OCI-LY1 (cell line): ENCODE results near the gene MFNG.

Experiments used
- H2AFZ ChIP-seq: fragments of 200-600 bp; sonication (generic), shearing (Covaris generic); 2 replicates; pipeline ENCODE4 v1.6.0; 2014; ENCODE audit warnings: antibody characterized with exemption, mild to moderate bottlenecking, low read length
- H3F3A ChIP-seq: fragments of 200-600 bp; sonication (generic), shearing (Covaris generic); 2 replicates; pipeline ENCODE4 v1.6.0; 2014; ENCODE audit warnings: mild to moderate bottlenecking, antibody characterized with exemption, low read length, moderate library complexity; ENCODE audit not compliant: insufficient read depth
- H3K27ac ChIP-seq: fragments of 200-600 bp; sonication (generic); 2 replicates; pipeline ENCODE4 v1.5.1; 2014; ENCODE audit warnings: low read length, mixed run types, mild to moderate bottlenecking, low read depth; ENCODE audit not compliant: poor library complexity, severe bottlenecking
- H3K27me3 ChIP-seq: fragments of 200-600 bp; sonication (generic); 2 replicates; pipeline ENCODE4 v1.6.0; 2014; ENCODE audit warnings: antibody characterized with exemption, mild to moderate bottlenecking, low read length, moderate library complexity; ENCODE audit not compliant: insufficient read depth
- H3K36me3 ChIP-seq: fragments of 200-600 bp; sonication (generic); 2 replicates; pipeline ENCODE4 v1.6.1; 2014; ENCODE audit warnings: mild to moderate bottlenecking, antibody characterized with exemption, low read length, moderate library complexity, mixed read lengths; ENCODE audit not compliant: insufficient read depth
- H3K4me1 ChIP-seq: fragments of 200-600 bp; sonication (generic); 2 replicates; pipeline ENCODE4 v1.5.1; 2014; ENCODE audit warnings: mild to moderate bottlenecking, low read length, moderate library complexity; ENCODE audit not compliant: insufficient read depth, severe bottlenecking
- H3K4me2 ChIP-seq: fragments of 200-600 bp; sonication (generic), shearing (Covaris generic); 2 replicates; pipeline ENCODE4 v1.6.1; 2014; ENCODE audit warnings: low read length
- H3K4me3 ChIP-seq: fragments of 200-600 bp; sonication (generic); 2 replicates; pipeline ENCODE4 v1.5.1; 2014; ENCODE audit warnings: low read length, low read depth, mild to moderate bottlenecking, mixed read lengths; ENCODE audit not compliant: poor library complexity, severe bottlenecking
- H3K79me2 ChIP-seq: fragments of 200-600 bp; shearing (Covaris generic); 2 replicates; pipeline ENCODE4 v1.6.1; 2016; ENCODE audit warnings: mixed run types, low read length, mixed read lengths; ENCODE audit not compliant: insufficient read depth
- H3K9ac ChIP-seq: fragments of 200-600 bp; sonication (generic), shearing (Covaris generic); 2 replicates; pipeline ENCODE4 v1.6.1; 2014; ENCODE audit warnings: mild to moderate bottlenecking, low read length, mixed read lengths
- H3K9me2 ChIP-seq: fragments of 200-600 bp; sonication (generic), shearing (Covaris generic); 2 replicates; pipeline ENCODE4 v1.6.1; 2014; ENCODE audit warnings: low read depth, mild to moderate bottlenecking, low read length, mixed read lengths
- H3K9me3 ChIP-seq: fragments of 200-600 bp; shearing (Covaris generic); 2 replicates; pipeline ENCODE4 v1.6.1; 2014; ENCODE audit warnings: low read length, mixed read lengths
- H4K20me1 ChIP-seq: fragments of 200-600 bp; sonication (generic), shearing (Covaris generic); 2 replicates; pipeline ENCODE4 v1.6.0; 2016; ENCODE audit warnings: mild to moderate bottlenecking, low read length; ENCODE audit not compliant: insufficient read depth
- CTCF ChIP-seq: fragments of 200-600 bp; sonication (generic), shearing (Covaris generic); IDR thresholded peaks from 2 replicates; pipeline ENCODE4 v1.5.1; 2017; ENCODE audit warnings: mild to moderate bottlenecking, antibody characterized with exemption, low read length, moderate library complexity, mixed read lengths
- EZH2 ChIP-seq: fragments of 200-600 bp; sonication (generic), shearing (Covaris generic); IDR thresholded peaks from 2 replicates; pipeline ENCODE4 v1.8.0; 2017; ENCODE audit warnings: borderline replicate concordance, mixed run types, mild to moderate bottlenecking, antibody characterized with exemption, low read length, moderate library complexity, mixed read lengths

The MFNG gene

DNA sequence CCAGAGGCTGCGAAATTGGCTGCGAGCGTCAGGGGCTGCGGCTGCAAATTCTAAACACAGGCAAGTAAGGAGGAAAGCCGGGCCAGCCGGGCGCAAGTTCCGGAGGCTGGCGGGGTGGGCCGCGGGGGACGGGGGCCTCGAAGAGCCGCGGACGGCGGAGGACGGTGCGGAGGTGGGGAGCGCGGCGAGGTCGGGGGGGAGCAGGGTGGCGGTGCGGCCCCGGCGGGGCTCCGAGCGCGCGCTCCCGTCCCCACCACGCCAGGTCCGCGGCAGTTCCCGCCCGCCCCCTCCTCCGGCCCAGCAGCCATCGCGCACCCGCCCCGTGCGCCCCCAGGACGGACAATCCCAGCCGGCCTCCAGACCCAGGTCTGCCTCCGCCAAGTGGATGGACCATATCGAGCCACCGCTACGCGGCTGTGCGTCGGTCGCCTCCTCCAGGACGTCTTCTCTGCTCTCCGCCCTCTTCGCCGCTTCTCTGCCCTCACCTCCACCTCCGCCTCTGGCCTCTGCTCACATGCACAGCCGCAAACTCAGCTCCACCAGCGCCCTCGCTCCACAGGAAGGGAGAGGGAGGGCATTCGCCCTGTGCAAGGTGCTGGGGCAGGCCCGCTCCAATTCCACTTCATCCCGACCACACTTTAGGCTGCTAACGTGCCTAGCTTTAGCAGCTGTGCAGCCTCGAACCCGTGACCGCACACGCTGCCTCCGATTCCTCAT, 66.1 kb downstream of the MFNG start:
- no peak for TF ChIP-seq CTCF
- TF ChIP-seq EZH2: no peak
- Histone ChIP-seq H3K9me3 (no peaks in the 10 kb centered on the region), H3K4me3 (no peak overlapping the region), H3K4me1 (no peaks in the 10 kb centered on the region), H3K27me3 (peaks cover 12% of the 10 kb centered on the region; the same call in 1 of the 2 replicates), H3K27ac (no peak overlapping the region), H3F3A (no peaks in the 10 kb centered on the region), H3K9ac (no peak overlapping the region), H3K36me3 (no peaks in the 10 kb centered on the region), H2AFZ (no peak overlapping the region), H4K20me1 (no peaks in the 10 kb centered on the region), H3K9me2 (no peaks in the 10 kb centered on the region), H3K79me2 (no peaks in the 10 kb centered on the region), H3K4me2 (no peak overlapping the region)

DNA sequence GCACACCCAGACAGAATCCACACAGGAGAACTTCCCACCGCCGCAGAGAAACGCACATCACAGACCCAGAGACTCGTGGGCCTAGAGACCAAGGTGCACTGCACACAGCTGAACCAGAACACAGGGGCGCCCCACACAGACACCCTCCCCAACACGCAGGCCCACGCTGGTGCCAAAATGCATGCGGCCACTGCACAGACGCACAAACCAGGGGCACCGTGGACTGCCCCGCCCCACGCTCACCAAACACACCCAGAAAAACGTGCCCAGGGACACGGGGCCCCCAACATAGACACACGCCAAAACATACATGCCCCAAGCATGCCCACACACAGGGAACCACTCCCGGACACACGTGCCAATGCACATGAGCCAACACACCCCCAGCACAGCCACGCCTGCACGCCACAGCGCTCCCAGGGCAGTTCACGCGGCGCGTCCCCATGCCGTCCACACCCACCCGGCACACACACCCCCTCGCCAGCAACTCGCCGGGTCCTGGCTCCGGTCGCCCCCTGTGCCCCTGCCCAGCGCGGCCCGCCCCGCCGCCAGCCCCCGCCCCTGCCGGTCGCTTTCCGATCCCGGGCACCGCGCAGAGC, 66.7 kb downstream of the MFNG start:
- H3K4me2 ChIP-seq: no peak overlapping the region
- H4K20me1 ChIP-seq: no peaks in the 10 kb centered on the region
- no peaks in the 10 kb centered on the region for H3F3A ChIP-seq
- TF ChIP-seq EZH2 (no peak), CTCF (no peak)
- H3K79me2 ChIP-seq: no peaks in the 10 kb centered on the region
- no peak overlapping the region for H3K27ac ChIP-seq
- H3K4me3 ChIP-seq: no peak overlapping the region
- H3K36me3 ChIP-seq: no peaks in the 10 kb centered on the region
- no peak overlapping the region for H2AFZ ChIP-seq
- H3K9me3 ChIP-seq: no peaks in the 10 kb centered on the region
- no peaks in the 10 kb centered on the region for H3K9me2 ChIP-seq
- H3K27me3 ChIP-seq: peaks cover 12% of the 10 kb centered on the region; the same call in 1 of the 2 replicates
- H3K9ac ChIP-seq: no peak overlapping the region
- H3K4me1 ChIP-seq: no peaks in the 10 kb centered on the region
